Mesendoderm (in vitro differentiated cells): ENCODE measurements around the gene SCNN1G.

Experiments
- DNase-seq: peaks from one replicate; pipeline ENCODE4 v3.0.0; 2013
- H2AK5ac ChIP-seq: 2 replicates; pipeline ENCODE4 v1.6.1; 2013; ENCODE audit warnings: low read length, inconsistent platforms
- H2BK120ac ChIP-seq: 2 replicates; pipeline ENCODE4 v1.6.1; 2013; ENCODE audit warnings: low read depth, mild to moderate bottlenecking, low read length, moderate library complexity, mixed read lengths
- H2BK15ac ChIP-seq: replicated peaks from 2 replicates; pipeline ENCODE4 v1.6.1; 2013; ENCODE audit warnings: low read depth, mild to moderate bottlenecking, moderate library complexity
- H2BK5ac ChIP-seq: 2 replicates; pipeline ENCODE4 v1.6.1; 2013; ENCODE audit warnings: low read length, inconsistent platforms
- H3K18ac ChIP-seq: 2 replicates; pipeline ENCODE4 v1.6.1; 2013; ENCODE audit warnings: mild to moderate bottlenecking, low read length, mixed read lengths
- H3K23ac ChIP-seq: one replicate; pipeline ENCODE4 v1.6.1; 2013; ENCODE audit warnings: low read length
- H3K27ac ChIP-seq: 2 replicates; pipeline ENCODE4 v1.5.1; 2013; ENCODE audit warnings: low read depth, mild to moderate bottlenecking, inconsistent platforms, low read length, moderate library complexity
- H3K27me3 ChIP-seq: 2 replicates; pipeline ENCODE4 v1.6.1; 2013; ENCODE audit warnings: low read length, control low read depth, mild to moderate bottlenecking, inconsistent platforms; ENCODE audit not compliant: insufficient read depth, poor library complexity
- H3K36me3 ChIP-seq: 2 replicates; pipeline ENCODE4 v1.6.1; 2013; ENCODE audit warnings: low read length, inconsistent platforms; ENCODE audit not compliant: control insufficient read depth, insufficient read depth
- H3K4ac ChIP-seq: one replicate; pipeline ENCODE4 v1.6.1; 2013; ENCODE audit warnings: low read depth, mild to moderate bottlenecking, low read length, moderate library complexity
- H3K4me1 ChIP-seq: 2 replicates; pipeline ENCODE4 v1.6.1; 2013; ENCODE audit warnings: low read depth, low read length, inconsistent platforms; ENCODE audit not compliant: control insufficient read depth
- H3K4me2 ChIP-seq: 2 replicates; pipeline ENCODE4 v1.6.1; 2013; ENCODE audit warnings: low read length
- H3K4me3 ChIP-seq: 2 replicates; pipeline ENCODE4 v1.5.1; 2013; ENCODE audit warnings: mild to moderate bottlenecking, low read length
- H3K56ac ChIP-seq: one replicate; pipeline ENCODE4 v1.6.1; 2013; ENCODE audit warnings: low read length
- H3K79me1 ChIP-seq: 2 replicates; pipeline ENCODE4 v1.6.1; 2013; ENCODE audit warnings: low read length, inconsistent platforms
- H3K79me2 ChIP-seq: 2 replicates; pipeline ENCODE4 v1.6.1; 2013; ENCODE audit warnings: mild to moderate bottlenecking, low read length; ENCODE audit not compliant: control insufficient read depth, insufficient read depth
- H3K9ac ChIP-seq: 2 replicates; pipeline ENCODE4 v1.6.1; 2013; ENCODE audit warnings: low read length, inconsistent platforms
- H4K5ac ChIP-seq: one replicate; pipeline ENCODE4 v1.6.1; 2013; ENCODE audit warnings: low read length
- H4K8ac ChIP-seq: one replicate; pipeline ENCODE4 v1.6.1; 2013; ENCODE audit warnings: low read depth, mild to moderate bottlenecking, control low read depth, low read length, moderate library complexity
- WGBS: extraction: QIAGEN DNeasy Blood & Tissue Kit; methylation state at CpG from one replicate; pipeline ENCODE4 v1.1.7; 2013; ENCODE audit warnings: low lambda C conversion rate, missing lambda C conversion rate; ENCODE audit not compliant: insufficient coverage; ENCODE audit errors: extremely low coverage; 5-methylcytosine and 5-hydroxymethylcytosine counted together

The SCNN1G gene

DNA sequence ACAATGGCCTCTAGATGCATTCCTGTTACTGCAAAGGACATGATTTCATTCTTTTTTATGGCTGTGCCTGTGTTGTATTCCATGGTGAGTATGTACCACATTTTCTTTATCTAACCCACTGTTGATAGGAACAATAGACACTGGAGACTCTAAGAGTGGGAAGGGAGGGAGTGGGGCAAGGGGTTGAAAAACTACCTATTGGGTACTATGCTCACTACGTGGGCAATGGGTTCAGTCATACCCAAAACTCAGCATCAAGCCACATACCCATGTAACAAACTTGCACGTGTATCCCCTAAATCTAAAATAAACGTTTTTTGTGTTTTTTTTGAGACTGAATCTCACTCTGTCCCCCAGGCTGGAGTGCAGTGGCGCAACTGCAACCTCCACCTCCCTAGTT lies 72.5 kb downstream of the SCNN1G start:
- no CpG with 5 or more reads among the region's 4 CpGs for WGBS

DNA sequence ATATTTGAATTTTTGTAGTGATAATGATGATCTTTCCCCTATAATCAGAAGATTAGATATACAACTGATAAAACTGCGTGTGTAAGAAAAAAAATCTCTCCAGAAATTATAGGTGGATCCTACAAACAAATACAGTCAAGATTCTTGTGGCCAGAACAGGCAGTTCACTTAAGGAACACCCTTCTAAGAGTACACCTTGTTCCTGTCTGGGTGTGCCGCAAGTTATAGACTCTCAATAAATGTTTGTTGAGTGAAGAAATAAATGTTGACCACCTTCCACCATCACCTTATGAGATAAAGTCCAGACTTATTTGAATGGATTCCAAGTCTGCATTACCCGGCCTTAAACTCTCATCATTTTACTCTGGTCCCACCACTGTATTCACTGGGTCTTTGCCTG lies 73.9 kb downstream of the SCNN1G start:
- WGBS: no CpG with 5 or more reads among the region's 3 CpGs
- no peak overlapping the region for H2AK5ac ChIP-seq

More for the DNA sequence above, 72.5 kb downstream of the SCNN1G start:
- Histone ChIP-seq H3K4ac (no peak overlapping the region), H3K27me3 (no peaks in the 10 kb centered on the region), H2AK5ac (no peak overlapping the region), H3K4me2 (no peak overlapping the region), H3K4me1 (no peaks in the 10 kb centered on the region), H3K79me2 (no peaks in the 10 kb centered on the region), H3K9ac (no peak overlapping the region), H3K27ac (no peak overlapping the region), H2BK120ac (no peak overlapping the region), H3K79me1 (no peaks in the 10 kb centered on the region), H3K18ac (no peak overlapping the region), H4K5ac (no peak overlapping the region), H3K36me3 (no peaks in the 10 kb centered on the region), H3K56ac (no peak overlapping the region), H2BK5ac (no peak overlapping the region), H2BK15ac (no peak overlapping the region), H4K8ac (no peak overlapping the region), H3K4me3 (no peak overlapping the region), H3K23ac (no peak overlapping the region)
- DNase-seq: no peak

GRCh38 chr16:23257682-23258081 lies 75.1 kb downstream of the SCNN1G start:
- H3K79me1 ChIP-seq: no peaks in the 10 kb centered on the region
- no peak overlapping the region for H3K4me3 ChIP-seq
- no peaks in the 10 kb centered on the region for H3K79me2 ChIP-seq
- no peaks in the 10 kb centered on the region for H3K4me1 ChIP-seq
- no peak overlapping the region for H2BK15ac ChIP-seq
- no peak overlapping the region for H3K27ac ChIP-seq
- H3K27me3 ChIP-seq: no peaks in the 10 kb centered on the region
- H3K18ac ChIP-seq: no peak overlapping the region
- no peak overlapping the region for H4K5ac ChIP-seq
- H3K56ac ChIP-seq: no peak overlapping the region
- no peak overlapping the region for H3K4me2 ChIP-seq
- no peak overlapping the region for H3K23ac ChIP-seq
- no peaks in the 10 kb centered on the region for H3K36me3 ChIP-seq
- WGBS: no CpG with 5 or more reads among the region's 1 CpG
- H2BK120ac ChIP-seq: no peak overlapping the region
- no peak overlapping the region for H2AK5ac ChIP-seq
- no peak overlapping the region for H3K4ac ChIP-seq
- no peak for DNase-seq
- H3K9ac ChIP-seq: no peak overlapping the region
- no peak overlapping the region for H2BK5ac ChIP-seq
- H4K8ac ChIP-seq: no peak overlapping the region

More for the DNA sequence above, 73.9 kb downstream of the SCNN1G start:
- H3K23ac ChIP-seq: no peak overlapping the region
- H3K79me1 ChIP-seq: no peaks in the 10 kb centered on the region
- H3K27me3 ChIP-seq: no peaks in the 10 kb centered on the region
- H2BK5ac ChIP-seq: no peak overlapping the region
- no peaks in the 10 kb centered on the region for H3K79me2 ChIP-seq
- no peak overlapping the region for H3K9ac ChIP-seq
- no peak overlapping the region for H3K4ac ChIP-seq
- H3K4me3 ChIP-seq: no peak overlapping the region
- DNase-seq: no peak
- H3K27ac ChIP-seq: no peak overlapping the region
- H3K18ac ChIP-seq: no peak overlapping the region
- no peak overlapping the region for H4K8ac ChIP-seq
- no peaks in the 10 kb centered on the region for H3K36me3 ChIP-seq
- H3K4me2 ChIP-seq: no peak overlapping the region
- no peak overlapping the region for H4K5ac ChIP-seq
- H2BK15ac ChIP-seq: no peak overlapping the region
- no peak overlapping the region for H2BK120ac ChIP-seq
- no peaks in the 10 kb centered on the region for H3K4me1 ChIP-seq
- no peak overlapping the region for H3K56ac ChIP-seq

DNA sequence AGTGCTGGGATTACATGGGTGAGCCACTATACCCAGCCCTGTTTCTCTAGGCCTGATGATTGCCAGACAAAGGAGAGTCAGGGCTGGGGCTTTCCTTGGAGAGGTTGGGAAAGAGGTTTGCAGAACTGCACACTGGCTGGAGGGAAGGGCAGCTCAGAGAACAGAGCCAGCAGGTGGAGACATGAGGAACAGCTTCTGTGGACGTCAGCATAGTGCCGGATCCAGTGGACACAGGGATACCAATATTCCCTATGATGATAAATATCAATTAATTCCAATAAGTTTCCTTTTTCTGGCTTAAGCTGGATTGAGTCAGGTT lies 76.3 kb downstream of the SCNN1G start:
- WGBS: no CpG with 5 or more reads among the region's 2 CpGs
- Histone ChIP-seq H3K27me3 (no peaks in the 10 kb centered on the region), H3K9ac (no peak overlapping the region)

More for the DNA sequence above, 76.3 kb downstream of the SCNN1G start:
- Histone ChIP-seq H3K4me1 (no peaks in the 10 kb centered on the region), H3K18ac (no peak overlapping the region), H3K4ac (no peak overlapping the region), H2BK5ac (no peak overlapping the region), H3K36me3 (no peaks in the 10 kb centered on the region), H3K56ac (no peak overlapping the region), H3K27ac (no peak overlapping the region), H2BK120ac (no peak overlapping the region), H2AK5ac (no peak overlapping the region), H3K4me2 (no peak overlapping the region), H3K23ac (no peak overlapping the region), H3K4me3 (no peak overlapping the region), H3K79me1 (no peaks in the 10 kb centered on the region), H4K8ac (no peak overlapping the region), H2BK15ac (no peak overlapping the region), H3K79me2 (no peaks in the 10 kb centered on the region), H4K5ac (no peak overlapping the region)
- no peak for DNase-seq
